ENCODE data around the gene ATP2B2. TPM values are rescaled to one million over a fixed set of nuclear protein-coding genes. Genes with fewer than 3 reads are reported as not detected.

Gene ATP2B2
- total RNA-seq, 1 experiment from 2014 or later = not detected

GRCh38 chr3:10510086-10510742 lies 4.8 kb upstream of the ATP2B2 start:
- H3K9me3 ChIP-seq (replicated peaks) = no peaks in the 10 kb centered on the region
- H3K27me3 ChIP-seq = peaks cover 7% of the 10 kb centered on the region
- H3K36me3 ChIP-seq = no peaks in the 10 kb centered on the region
- no peaks in the 10 kb centered on the region for H3K4me1 ChIP-seq
- H3K27ac ChIP-seq = no peak overlapping the region
- DNase-seq = no peak
- H3K4me3 ChIP-seq = no peak overlapping the region

DNA sequence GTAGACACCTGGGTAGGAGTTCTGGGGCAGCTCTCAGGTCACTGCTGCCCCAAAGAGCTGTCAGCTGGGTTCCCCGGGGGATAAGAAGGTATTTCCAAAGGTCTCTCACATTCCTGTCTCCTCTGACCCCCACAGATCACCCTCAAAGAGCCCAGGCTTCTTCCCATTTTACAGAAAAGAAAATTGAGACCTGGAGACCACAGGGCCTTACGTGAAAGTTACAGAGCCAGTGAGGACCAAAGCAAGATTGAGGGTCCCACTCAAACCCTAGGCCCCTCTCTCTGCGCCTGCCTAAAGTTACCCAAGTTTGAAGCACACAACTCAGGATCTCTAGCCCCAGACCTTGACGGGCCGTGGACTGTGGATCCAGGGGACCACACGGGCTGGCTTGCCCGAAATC lies 3.9 kb upstream of the ATP2B2 start:
- Histone ChIP-seq H3K4me3 (no peak overlapping the region), H3K4me1 (no peaks in the 10 kb centered on the region), H3K27me3 (peaks cover 15% of the 10 kb centered on the region), H3K36me3 (no peaks in the 10 kb centered on the region), H3K9me3 (replicated peaks) (no peaks in the 10 kb centered on the region), H3K27ac (no peak overlapping the region)
- no peak for DNase-seq

DNA sequence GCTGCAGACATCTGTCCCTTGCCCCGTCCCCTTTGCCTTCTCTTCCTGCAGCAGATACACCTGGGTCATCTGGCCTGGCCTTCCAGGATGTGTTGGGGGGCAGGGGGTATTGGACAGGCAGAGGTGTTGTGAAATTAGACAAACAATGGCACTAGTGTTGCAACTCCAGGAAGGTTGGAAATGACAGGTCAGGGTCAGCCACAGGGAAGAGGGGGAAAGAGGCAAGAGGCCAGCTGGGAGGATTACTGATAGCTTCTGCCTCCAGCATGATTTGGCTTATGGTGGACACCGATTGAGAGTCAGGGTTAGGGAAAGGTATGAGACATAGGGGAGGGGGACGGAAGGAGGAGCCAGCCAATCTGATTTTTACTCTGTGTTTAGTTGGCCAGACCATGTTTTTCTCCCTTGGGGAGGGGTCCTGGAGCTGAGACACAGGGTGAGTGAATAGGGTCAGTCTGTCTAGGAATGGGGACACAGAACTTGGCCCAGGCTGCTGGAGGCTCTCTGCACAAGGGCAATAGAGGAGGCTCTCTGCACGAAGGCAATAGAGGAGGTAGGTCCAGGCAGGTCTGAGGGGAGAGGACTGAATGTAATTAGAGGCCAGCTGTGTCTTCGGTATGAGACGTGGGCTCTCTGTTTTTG lies 3.4 kb upstream of the ATP2B2 start:
- DNase-seq = no peak
- H3K27ac ChIP-seq = no peak overlapping the region
- H3K36me3 ChIP-seq = no peaks in the 10 kb centered on the region
- H3K4me3 ChIP-seq = no peak overlapping the region
- H3K4me1 ChIP-seq = no peaks in the 10 kb centered on the region
- peaks cover 15% of the 10 kb centered on the region for H3K27me3 ChIP-seq
- no peaks in the 10 kb centered on the region for H3K9me3 ChIP-seq (replicated peaks)

- no peaks in the 10 kb centered on the region for H3K9me3 ChIP-seq (replicated peaks)
- no peaks in the 10 kb centered on the region for H3K4me1 ChIP-seq
- peaks cover 15% of the 10 kb centered on the region for H3K27me3 ChIP-seq
- no peak overlapping the region for H3K4me3 ChIP-seq
- no peak overlapping the region for H3K27ac ChIP-seq
- no peaks in the 10 kb centered on the region for H3K36me3 ChIP-seq
- no peak for DNase-seq
These were observed 2.8 kb upstream of the ATP2B2 start for GRCh38 chr3:10508235-10508618.

DNA sequence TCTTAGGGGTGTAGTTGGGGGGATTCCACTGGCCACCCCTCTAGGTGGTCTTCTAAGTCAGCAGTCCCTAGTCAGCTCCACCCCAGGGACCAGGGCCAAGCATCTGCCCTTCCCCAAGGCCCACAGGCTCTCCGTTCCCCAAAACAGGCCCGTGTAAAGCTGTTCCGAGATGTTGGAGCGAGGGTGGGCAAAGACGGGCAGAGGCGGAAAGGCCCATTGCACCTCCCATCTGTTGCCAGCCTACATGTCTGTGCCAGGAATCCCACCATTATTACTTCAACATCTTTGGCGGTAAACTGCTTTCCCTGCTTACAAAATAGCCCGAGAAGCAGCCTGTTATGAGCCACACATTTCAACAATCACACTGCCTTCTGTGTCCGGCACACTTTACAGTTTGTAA lies 1.9 kb upstream of the ATP2B2 start:
- Histone ChIP-seq H3K4me1 (no peaks in the 10 kb centered on the region), H3K27me3 (peaks cover 15% of the 10 kb centered on the region), H3K4me3 (no peak overlapping the region), H3K36me3 (no peaks in the 10 kb centered on the region), H3K27ac (no peak overlapping the region), H3K9me3 (replicated peaks) (no peaks in the 10 kb centered on the region)
- no peak for DNase-seq

GRCh38 chr3:10506696-10507095 lies 1.3 kb upstream of the ATP2B2 start:
- Histone ChIP-seq H3K9me3 (replicated peaks) (no peaks in the 10 kb centered on the region), H3K4me1 (no peaks in the 10 kb centered on the region), H3K36me3 (no peaks in the 10 kb centered on the region), H3K4me3 (no peak overlapping the region), H3K27ac (no peak overlapping the region), H3K27me3 (peaks cover 15% of the 10 kb centered on the region)
- DNase-seq = no peak

DNA sequence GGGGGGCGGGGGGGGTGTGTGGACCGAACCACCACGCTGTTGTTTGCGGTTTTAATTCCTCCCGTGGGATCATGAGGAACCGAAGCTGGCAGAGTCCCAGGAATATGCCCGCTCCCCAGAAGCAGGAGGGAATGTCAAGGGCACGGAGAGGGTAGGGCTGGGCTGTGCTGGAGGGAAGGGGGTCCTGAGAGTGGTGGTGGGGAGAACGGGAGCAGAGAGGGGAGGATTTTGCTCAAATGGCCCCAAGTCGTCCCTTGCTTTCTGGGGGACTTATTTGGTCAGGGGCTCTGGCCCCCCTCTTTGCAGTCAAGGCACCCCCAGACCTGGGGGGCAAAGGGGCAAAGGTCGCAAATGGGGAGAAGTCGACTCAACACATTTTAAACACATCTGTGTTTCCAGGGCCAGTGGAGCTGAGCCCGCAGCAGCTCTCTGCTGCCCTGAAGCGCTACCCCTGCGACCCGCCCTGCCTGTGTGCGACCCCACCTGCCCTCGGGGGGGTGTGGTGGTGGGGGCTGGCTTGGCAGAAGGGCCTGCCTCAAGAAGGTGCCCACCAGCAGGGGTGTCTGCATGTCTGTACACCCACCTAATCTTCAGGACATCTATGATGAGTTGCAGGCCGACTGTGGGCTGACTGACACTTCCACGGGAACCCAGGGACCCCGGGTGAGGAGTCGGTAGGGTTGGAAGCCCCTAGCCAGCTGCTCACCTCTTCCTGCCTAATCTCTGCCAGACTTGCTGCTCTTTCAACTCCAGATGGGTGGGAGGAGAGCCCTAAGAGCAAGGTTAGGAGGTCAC lies 602 bp upstream of the ATP2B2 start:
- no peaks in the 10 kb centered on the region for H3K36me3 ChIP-seq
- no peaks in the 10 kb centered on the region for H3K9me3 ChIP-seq (replicated peaks)
- H3K4me3 ChIP-seq = no peak overlapping the region
- H3K27ac ChIP-seq = no peak overlapping the region
- no peaks in the 10 kb centered on the region for H3K4me1 ChIP-seq
- peaks cover 15% of the 10 kb centered on the region for H3K27me3 ChIP-seq
- DNase-seq = no peak

- no peaks in the 10 kb centered on the region for H3K4me1 ChIP-seq
- H3K4me3 ChIP-seq = no peak overlapping the region
- no peak overlapping the region for H3K27ac ChIP-seq
- no peaks in the 10 kb centered on the region for H3K9me3 ChIP-seq (replicated peaks)
- no peak for DNase-seq
- peaks cover 15% of the 10 kb centered on the region for H3K27me3 ChIP-seq
- no peaks in the 10 kb centered on the region for H3K36me3 ChIP-seq
These were observed 976 bp downstream of the ATP2B2 start for GRCh38 chr3:10504171-10505049.

DNA sequence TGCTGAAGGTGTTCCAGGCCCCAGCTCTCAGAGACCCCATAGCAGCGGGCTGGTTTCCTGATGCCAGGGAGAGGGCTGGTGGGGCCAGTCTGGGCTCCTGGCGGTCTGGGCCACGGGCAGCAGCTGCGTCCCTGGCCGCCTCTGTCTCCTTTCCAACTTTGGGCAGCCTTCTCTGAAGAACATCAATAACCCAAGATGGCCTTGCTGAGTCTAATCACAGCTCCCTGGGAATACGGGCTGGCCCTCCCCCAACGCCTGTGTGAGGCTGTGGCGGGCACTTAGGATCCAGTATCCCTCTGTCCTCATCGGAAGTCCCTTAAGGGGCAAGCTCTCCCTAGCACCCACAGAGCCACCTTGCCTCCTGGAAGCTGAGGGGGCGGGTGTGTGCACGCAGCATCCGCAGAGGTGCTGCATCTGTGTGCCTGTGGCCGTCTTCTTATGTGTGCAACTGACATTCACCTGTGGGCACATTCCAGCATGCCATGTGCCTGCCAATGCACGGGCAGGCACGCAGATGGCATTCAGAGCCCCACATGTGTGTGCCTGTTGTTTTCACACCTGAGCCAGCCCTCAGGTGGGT lies 2.1 kb downstream of the ATP2B2 start:
- no peak for DNase-seq
- no peaks in the 10 kb centered on the region for H3K36me3 ChIP-seq

GRCh38 chr3:10502185-10502880 lies 3.1 kb downstream of the ATP2B2 start:
- DNase-seq = no peak
- peaks cover 15% of the 10 kb centered on the region for H3K27me3 ChIP-seq

More for the DNA sequence above, 2.1 kb downstream of the ATP2B2 start:
- Histone ChIP-seq H3K4me3 (no peak overlapping the region), H3K4me1 (no peaks in the 10 kb centered on the region), H3K27ac (no peak overlapping the region), H3K27me3 (peaks cover 15% of the 10 kb centered on the region), H3K9me3 (replicated peaks) (no peaks in the 10 kb centered on the region)

DNA sequence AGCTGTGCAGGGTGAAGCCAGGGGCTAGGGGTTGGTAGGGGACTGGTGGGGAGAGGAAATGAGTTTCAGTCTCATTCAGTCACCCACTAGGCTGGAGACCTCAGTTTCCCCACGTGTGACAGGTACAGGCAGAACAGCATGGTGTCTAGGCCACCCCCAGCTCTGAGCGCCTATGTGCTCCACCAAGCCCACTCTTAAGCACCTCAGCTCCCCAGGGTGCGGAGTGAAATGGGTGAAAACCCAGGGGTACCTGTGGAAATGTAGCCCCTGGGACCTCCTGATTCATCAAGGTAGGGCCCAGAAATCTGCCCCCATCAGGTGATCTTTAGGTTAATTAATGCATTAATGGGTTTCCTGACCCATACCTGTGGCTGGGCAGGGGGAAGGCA lies 3.7 kb downstream of the ATP2B2 start:
- Histone ChIP-seq H3K27me3 (peaks cover 15% of the 10 kb centered on the region), H3K4me3 (no peak overlapping the region), H3K4me1 (no peaks in the 10 kb centered on the region), H3K27ac (no peak overlapping the region), H3K36me3 (no peaks in the 10 kb centered on the region), H3K9me3 (replicated peaks) (no peaks in the 10 kb centered on the region)
- no peak for DNase-seq

More at GRCh38 chr3:10502185-10502880, 3.1 kb downstream of the ATP2B2 start:
- Histone ChIP-seq H3K4me1 (no peaks in the 10 kb centered on the region), H3K27ac (no peak overlapping the region), H3K4me3 (no peak overlapping the region), H3K9me3 (replicated peaks) (no peaks in the 10 kb centered on the region), H3K36me3 (no peaks in the 10 kb centered on the region)

- no peak for DNase-seq
- no peaks in the 10 kb centered on the region for H3K4me1 ChIP-seq
- no peak overlapping the region for H3K27ac ChIP-seq
- H3K27me3 ChIP-seq = peaks cover 11% of the 10 kb centered on the region
- H3K4me3 ChIP-seq = no peak overlapping the region
- H3K36me3 ChIP-seq = no peaks in the 10 kb centered on the region
- no peaks in the 10 kb centered on the region for H3K9me3 ChIP-seq (replicated peaks)
These were observed 4.4 kb downstream of the ATP2B2 start for GRCh38 chr3:10500717-10501663.

DNA sequence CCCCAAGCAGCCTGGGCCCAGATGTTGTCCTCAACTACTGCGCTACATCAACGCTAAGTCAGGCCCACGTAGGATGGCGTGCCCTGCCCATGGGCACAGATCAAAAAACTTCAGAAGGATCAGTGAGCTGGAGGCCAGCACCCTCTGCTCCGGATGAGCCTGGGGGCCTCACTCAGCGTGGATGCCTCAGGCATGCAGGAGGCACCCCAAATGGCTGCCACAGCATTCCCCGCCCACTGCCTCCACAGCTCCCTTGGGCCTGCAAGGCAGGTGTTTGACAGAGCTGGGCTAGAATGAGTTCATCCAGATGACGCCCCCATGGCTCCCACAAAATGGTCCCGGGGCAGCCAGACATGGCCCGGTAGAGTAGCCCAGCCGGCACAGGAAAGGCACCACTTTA lies 7.1 kb downstream of the ATP2B2 start:
- no peak overlapping the region for H3K27ac ChIP-seq
- no peak overlapping the region for H3K4me3 ChIP-seq
- no peaks in the 10 kb centered on the region for H3K4me1 ChIP-seq
- no peaks in the 10 kb centered on the region for H3K9me3 ChIP-seq (replicated peaks)
- no peak for DNase-seq
- H3K27me3 ChIP-seq = no peaks in the 10 kb centered on the region
- no peaks in the 10 kb centered on the region for H3K36me3 ChIP-seq
